COR-L47 (cell line): ENCODE results near the gene PJA2.
"Not testable (repeated sequence)": the region's sequence is repeated elsewhere in the genome, so short reads cannot be mapped to it uniquely, and the experiment has no call there.

ENCODE experiments used
- DNase-seq: peaks from one replicate; lab custom pipeline; 2025; lab: John Stamatoyannopoulos, UW

The PJA2 gene

DNA sequence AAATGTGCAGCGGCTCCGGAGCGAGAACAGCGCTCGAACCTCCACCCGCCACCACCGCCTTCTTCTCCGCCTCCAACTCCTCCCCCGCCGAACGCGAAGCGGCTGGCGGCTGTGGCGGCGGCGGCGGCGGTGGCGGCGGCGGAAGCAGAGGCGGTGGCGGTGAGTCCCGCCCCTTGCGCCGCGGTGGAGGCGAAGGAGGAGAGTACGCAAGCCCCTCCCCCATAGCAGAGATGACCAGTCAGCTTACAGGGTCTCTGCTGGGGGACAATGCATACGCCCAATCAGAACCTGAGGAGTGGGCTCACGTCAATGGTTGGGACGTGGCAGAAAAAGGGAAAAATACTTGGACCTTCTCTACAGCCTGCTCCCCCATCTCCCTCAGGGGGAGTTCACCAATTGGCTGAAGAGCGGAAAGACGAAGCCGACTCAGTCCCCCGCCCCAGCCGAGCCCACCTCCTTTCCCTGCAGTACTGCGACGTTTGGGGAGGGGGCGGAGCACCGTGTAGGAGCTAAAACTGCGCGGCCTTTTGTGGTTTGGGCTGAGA lies at the start of gene PJA2:
TSS of gene PJA2 (minus strand) at position 131 of the 545 bp plus-strand sequence. CDS start 26,541 bp downstream, outside the sequence.
- DNase-seq, result peak; percentile 99

- DNase-seq, result no peak
Measured at GRCh38 chr5:109455598-109456096, 45.9 kb upstream of the PJA2 start.

DNA sequence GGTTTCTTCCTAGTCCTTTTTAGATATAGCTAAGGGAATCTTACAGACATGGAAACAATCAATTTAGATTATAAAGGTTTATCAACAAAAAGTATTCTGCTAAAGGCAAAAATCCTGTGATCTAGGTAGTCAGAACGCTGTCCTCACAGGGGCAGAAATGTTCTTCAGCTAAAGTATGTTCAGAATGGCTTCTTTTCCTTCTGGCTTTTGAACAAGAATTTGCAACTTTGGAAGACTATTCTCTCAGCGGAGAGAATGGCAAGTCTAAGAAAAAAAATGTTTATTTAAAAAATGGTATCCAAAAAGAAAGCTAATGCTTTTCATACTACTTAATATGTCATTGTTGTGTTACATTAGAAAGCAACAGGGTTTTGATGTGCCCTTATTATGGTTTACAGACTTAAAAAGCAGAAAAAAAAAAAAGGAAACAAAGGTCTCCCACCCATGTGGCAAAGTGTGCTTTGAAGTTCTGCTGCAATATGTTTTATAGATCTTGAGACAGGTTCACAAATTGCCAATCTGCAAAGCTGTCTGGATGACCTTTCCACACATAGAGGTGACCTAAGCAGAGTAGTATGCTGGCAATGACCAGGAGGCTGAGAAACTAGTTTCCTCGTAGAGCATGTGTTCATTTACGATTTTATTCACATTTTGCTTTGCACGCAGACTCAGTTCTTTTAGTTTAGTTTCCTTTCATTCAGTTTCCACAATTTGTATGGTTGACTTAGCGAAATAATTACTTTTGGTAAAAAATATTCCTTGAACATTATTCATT lies 45.1 kb upstream of the PJA2 start:
- DNase-seq, result no peak

- no peak for DNase-seq
Measured at GRCh38 chr5:109453251-109453650, 43.5 kb upstream of the PJA2 start.

DNA sequence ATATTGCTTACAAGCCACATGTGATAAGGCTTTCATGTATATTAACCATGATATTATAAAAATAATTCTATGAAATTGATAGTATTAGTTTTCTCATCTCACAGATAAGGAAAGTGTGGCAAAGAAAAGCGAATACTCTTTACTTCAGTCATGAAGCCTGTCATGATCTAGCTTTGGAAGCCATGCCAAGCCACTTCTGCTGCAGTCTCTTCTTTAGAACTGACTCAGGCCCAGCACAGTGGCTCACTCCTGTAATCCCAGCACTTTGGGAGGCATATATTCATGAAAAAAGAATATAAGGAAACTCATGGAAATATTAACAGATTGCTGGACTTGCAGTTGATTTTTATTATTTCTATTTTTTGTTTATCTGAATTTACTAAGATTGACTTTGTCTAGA lies 42.9 kb upstream of the PJA2 start:
- no peak for DNase-seq

DNA sequence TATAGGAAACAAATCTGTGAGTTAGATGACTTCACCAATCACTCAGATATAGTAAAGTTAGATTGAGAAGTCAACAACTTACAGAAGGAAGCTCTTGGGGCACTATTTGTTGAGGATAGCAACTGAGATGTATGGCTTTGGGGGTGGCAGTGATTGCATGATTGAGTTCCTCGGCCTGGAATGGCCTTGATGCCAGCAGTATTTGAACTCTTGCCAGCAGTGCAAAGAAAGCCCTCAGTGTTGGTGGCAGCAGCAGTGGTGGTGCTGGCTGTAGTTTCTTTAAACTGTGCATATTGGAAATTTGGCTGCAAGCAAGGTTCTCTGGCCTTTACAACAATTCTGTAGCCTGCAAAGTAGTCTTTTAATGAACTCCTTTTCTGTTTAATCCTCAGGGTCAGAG lies 41.4 kb upstream of the PJA2 start:
- no peak for DNase-seq

DNA sequence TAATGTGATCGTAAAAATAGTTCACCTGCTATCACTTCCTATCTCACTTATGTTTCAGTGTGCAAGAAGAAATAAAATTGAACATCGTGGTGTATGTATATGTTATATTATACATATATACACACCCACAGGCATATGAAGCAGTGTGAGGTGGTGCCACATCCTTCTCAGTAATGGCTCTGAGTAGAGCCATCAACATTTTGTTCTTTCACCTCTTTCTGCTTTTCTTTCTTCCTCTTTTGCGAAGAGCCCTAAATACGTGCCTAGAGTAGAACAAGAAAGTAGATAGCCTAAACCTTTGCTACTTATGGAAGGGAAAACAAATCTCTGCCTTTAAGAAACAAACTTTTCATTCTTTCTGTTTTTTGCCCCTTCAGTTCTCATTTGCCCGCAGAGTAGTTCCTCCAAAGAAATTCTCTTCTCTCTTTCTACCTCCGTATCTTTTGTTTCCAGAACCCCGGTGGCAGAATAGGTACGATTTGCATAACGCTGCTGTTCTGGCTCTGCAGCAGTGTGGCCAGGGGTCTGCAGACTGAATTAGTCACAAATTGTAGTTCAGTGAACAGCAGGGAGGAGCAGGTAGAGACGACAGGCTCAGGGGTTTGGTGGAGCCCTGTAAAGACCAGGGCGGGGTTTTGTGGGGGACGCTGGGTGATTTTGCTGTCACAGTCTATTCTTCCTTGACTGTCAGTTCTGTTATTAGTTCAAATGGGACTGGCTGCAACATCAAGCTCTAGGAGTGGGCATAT lies 40.5 kb upstream of the PJA2 start:
- DNase-seq, result no peak

- no peak for DNase-seq
Measured at GRCh38 chr5:109448838-109449237, 39.1 kb upstream of the PJA2 start.

DNA sequence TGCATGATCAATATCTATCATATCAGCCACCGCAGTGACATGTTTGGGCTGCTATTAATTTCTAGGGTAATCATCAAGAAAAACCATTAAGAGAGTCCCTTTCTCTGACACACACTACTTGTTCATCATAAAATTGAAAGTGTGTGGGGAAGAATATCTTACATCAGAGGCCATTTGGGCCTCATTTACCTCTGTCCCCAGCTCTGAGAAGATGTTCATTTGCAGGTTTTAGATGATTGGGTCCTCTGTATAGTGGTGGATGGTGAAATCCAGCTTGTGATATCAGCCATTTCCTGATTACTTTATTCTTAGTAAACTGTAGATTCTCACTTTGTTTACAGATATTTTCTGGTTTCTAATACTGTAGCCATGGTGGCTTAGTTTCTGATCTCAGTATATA lies 29.8 kb upstream of the PJA2 start:
- DNase-seq, result no peak

- no peak for DNase-seq
Measured at GRCh38 chr5:109426075-109426474, 16.3 kb upstream of the PJA2 start.

DNA sequence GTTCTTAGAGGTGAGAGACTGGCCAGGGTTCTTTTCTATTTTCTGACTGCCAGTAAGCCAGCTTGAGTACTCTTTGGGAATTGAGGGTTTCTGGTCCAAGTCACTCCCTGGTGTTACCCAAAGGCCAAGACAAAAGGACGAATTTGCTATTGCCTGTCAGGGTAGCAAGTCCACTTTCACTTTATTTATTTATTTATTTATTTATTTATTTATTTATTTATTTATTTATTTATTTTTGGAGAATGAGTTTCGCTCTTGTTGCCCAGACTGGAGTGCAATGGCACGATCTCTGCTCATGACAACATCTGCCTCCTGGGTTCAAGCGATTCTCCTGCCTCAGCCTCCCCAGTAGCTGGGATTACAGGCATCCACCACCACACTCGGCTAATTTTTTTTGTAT lies 15.7 kb upstream of the PJA2 start:
- not testable (repeated sequence) for DNase-seq

GRCh38 chr5:109421956-109422355 lies 12.2 kb upstream of the PJA2 start:
- no peak for DNase-seq

GRCh38 chr5:109418712-109419352 lies 9.1 kb upstream of the PJA2 start:
- no peak for DNase-seq

- DNase-seq, result no peak
Measured at GRCh38 chr5:109416882-109417281, 7.1 kb upstream of the PJA2 start.

DNA sequence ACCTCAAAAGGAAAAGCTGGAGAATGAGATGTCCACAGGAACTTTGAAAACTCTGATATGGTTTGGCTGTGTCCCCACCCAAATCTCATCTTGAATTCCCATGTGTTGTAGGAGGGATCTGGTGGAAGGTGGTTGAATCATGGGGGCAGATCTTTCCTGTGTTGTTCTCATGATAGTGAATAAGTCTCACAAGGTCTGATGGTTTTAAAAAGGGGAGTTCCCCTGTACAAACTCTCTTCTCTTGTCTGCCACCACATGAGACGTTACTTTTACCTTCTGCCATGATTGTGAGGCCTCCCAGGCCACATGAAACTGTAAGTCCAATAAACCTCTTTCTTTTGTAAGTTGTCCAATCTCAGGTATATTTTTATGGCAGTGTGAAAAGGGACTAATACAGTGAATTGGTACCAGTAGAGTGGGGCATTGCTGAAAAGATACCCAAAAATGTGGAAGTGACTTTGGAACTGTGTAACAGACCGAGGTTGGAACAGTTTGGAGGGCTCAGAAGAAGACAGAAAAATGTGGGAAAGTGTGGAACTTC lies 4.2 kb upstream of the PJA2 start:
- not testable (repeated sequence) for DNase-seq

DNA sequence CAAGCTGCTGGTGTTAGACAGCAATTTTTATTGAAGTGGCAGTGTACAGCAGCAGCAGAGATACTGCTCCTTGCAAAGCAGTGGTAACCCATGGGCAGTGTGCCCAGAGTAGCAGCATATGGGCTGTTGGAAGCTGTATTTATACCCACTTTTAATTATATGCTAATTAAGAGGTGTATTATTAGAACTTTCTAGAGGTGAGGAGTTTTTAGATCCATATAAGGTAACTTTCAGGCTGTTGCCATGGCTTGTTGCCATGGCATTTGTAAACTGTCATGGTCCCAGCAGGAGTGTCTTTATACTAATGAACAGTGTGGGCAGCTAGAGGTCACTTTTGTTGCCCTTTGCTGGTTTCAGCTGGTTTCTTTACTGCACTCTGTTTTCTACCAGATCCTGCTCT lies 3.7 kb upstream of the PJA2 start:
- peak; percentile 92 for DNase-seq

- DNase-seq, result no peak
Measured at GRCh38 chr5:109412981-109413402, 3.2 kb upstream of the PJA2 start.

DNA sequence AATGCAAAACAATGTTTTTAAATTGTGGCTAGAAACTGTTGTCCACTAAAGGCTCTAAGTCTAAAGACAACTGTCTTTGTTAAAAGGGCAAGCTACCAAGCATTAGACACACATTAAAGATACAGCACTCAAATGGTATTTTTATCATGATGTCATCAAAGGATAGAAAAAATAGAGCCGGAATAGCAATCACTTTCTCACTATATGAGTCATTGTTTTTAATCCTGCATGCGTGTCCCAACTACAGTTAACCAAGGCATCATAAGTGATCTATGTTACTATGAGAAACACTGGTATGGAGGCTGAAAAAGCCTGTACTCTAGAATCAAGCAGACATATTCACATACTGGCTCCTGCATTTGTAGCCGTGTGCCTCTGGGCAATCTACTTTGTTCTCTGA lies 1.9 kb upstream of the PJA2 start:
- DNase-seq, result no peak

DNA sequence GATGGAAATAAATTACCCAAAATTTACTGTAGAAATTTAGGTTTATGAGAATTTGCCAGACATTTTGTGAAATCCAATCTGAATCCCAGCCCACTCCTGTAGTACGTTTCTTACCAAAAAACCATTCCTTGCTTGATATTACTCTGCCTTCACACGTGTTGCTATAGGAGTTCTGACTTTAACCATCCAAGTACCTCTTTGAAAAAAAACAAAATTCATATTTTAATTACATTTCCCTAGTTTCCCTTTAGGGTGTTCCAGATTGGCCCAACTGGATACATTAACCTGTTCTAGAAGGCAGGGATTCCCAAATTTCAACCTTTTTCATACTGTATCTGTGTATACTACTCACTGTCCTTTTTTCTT lies 1.4 kb upstream of the PJA2 start:
- DNase-seq, result no peak

DNA sequence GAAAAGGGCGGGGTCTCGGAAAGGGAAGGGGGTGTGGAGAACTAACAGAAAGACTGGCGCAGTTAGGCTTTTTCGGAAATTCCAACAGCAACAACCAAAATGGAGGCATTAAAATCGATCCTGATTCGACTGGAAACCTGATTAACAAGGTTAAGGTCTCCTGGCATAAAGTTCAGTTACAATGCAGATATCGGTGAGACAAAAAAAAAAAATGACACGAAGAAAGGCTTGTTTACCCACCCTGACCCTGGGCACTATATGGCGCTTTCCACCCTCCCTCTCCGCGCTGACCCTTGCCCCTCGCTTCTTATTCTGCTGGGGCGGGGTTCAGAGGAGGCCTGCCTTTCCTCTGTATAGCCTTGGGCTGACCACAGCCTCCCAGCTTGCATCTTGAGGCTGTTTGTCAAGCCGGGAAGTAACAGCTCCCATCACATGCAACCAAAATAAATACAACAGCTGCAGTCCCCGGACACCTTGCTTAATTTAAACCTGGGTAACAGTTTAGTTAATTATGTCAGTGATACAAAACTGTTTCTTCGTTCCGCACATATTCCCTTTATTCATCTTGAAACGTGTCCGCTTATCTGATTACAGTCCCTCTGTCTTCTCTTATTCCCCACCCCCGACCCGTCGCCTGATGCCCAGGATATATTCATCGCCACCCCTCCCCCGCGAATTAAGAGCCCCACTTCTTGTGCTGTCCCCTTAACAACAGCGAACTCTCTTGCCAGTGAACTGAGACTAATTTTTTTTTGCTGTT lies 795 bp upstream of the PJA2 start:
- DNase-seq, result peak; percentile 48
